Endothelial cell of umbilical vein (primary cell): ENCODE results near the gene XIAP. TPM values are rescaled to one million over a fixed set of nuclear protein-coding genes. Genes with fewer than 3 reads are reported as not detected.

ENCODE experiments used
- BruUV-seq: library from RNA; stranded (reverse); fragments of 400-500 nt; replicated peaks from 2 replicates; lab custom pipeline; 2021; lab: Mats Ljungman, UMichigan
- CTCF ChIA-PET: fragments of 300-600, 350-600 bp; sonication (Branson Sonifier 250); formaldehyde crosslinking; loops from one replicate; lab custom pipeline; 2021; ENCODE audit warnings: antibody characterized with exemption, inconsistent platforms; lab: Charles Lee
- POLR2A ChIA-PET: fragments of 300-600, 350-600 bp; sonication (Branson Sonifier 250); formaldehyde crosslinking; loops from one replicate; lab custom pipeline; 2021; ENCODE audit warnings: antibody characterized with exemption, inconsistent platforms; lab: Charles Lee
- DNase-seq: peaks from one replicate; pipeline ENCODE4 v3.0.0-alpha.2; 2011; ENCODE audit warnings: low read depth, low spot score
- FAIRE-seq: peaks from 2 replicates; lab custom pipeline; 2011; peaks lifted over from hg19 to GRCh38; lab: Jason Lieb, UNC
- H2AFZ ChIP-seq: 2 replicates; pipeline ENCODE4 v1.6.0; 2012; ENCODE audit warnings: low read depth, low read length, control low read depth, inconsistent platforms
- H3K27ac ChIP-seq: 2 replicates; pipeline ENCODE4 v1.5.1; 2011; ENCODE audit warnings: low read depth, mild to moderate bottlenecking, control low read depth, low read length, moderate library complexity; ENCODE audit not compliant: insufficient read depth
- H3K27me3 ChIP-seq, 2 experiments: 2 replicates each; pipeline versions ENCODE4 v1.6.0 to v1.6.1; 2011; ENCODE audit warnings: low read length in 2 of 2, mixed read lengths in 1 of 2; ENCODE audit not compliant: control insufficient read depth in 2 of 2, insufficient read depth in 2 of 2
- H3K36me3 ChIP-seq, 2 experiments: 2 replicates in 1 of 2; 3 replicates in 1 of 2; pipeline ENCODE4 v1.5.1; 2011; ENCODE audit warnings: low read length in 2 of 2, mild to moderate bottlenecking in 1 of 2, moderate library complexity in 1 of 2; ENCODE audit not compliant: control insufficient read depth in 2 of 2, insufficient read depth in 2 of 2; ENCODE audit errors: extremely low read depth in 1 of 2
- H3K4me1 ChIP-seq: 3 replicates; pipeline ENCODE4 v1.5.1; 2011; ENCODE audit warnings: mild to moderate bottlenecking, low read length; ENCODE audit not compliant: control insufficient read depth, insufficient read depth; ENCODE audit errors: extremely low read depth
- H3K4me2 ChIP-seq: 2 replicates; pipeline ENCODE4 v1.6.1; 2011; ENCODE audit warnings: low read length, control low read depth, mixed read lengths; ENCODE audit not compliant: insufficient read depth
- H3K4me3 ChIP-seq, 3 experiments: fragments of 200-600 bp in 1 of 3; sonication (generic), shearing (Covaris generic) in 1 of 3; replicated peaks in 1 of 3; 2 replicates each; pipeline ENCODE4 v1.5.1; 2011 to 2016; ENCODE audit warnings: control low read depth in 3 of 3, low read length in 3 of 3, mild to moderate bottlenecking in 2 of 3, inconsistent platforms in 1 of 3, low read depth in 1 of 3, moderate library complexity in 1 of 3; ENCODE audit not compliant: insufficient read depth in 1 of 3
- H3K79me2 ChIP-seq: 2 replicates; pipeline ENCODE4 v1.6.0; 2012; ENCODE audit warnings: low read length, inconsistent platforms; ENCODE audit not compliant: control insufficient read depth, insufficient read depth
- H3K9ac ChIP-seq: replicated peaks from 2 replicates; pipeline ENCODE3; 2011; ENCODE audit warnings: low read length, control low read depth; ENCODE audit not compliant: insufficient read depth; ENCODE audit errors: extremely low read depth
- H3K9me1 ChIP-seq: replicated peaks from 3 replicates; pipeline ENCODE4 v1.6.0; 2011; ENCODE audit warnings: mild to moderate bottlenecking, low read length; ENCODE audit not compliant: control insufficient read depth, insufficient read depth; ENCODE audit errors: extremely low read depth
- H3K9me3 ChIP-seq: replicated peaks from 2 replicates; pipeline ENCODE4 v1.5.1; 2012; ENCODE audit warnings: low read length, inconsistent platforms; ENCODE audit not compliant: control insufficient read depth, insufficient read depth
- H4K20me1 ChIP-seq: replicated peaks from 2 replicates; pipeline ENCODE3; 2011; ENCODE audit warnings: mild to moderate bottlenecking, low read length; ENCODE audit not compliant: control insufficient read depth, insufficient read depth; ENCODE audit errors: extremely low read depth
- CTCF ChIP-seq, 2 donors: IDR thresholded peaks; 1 replicate in 1 of 2; 2 replicates in 1 of 2; pipeline ENCODE4 v1.5.1; 2011; ENCODE audit warnings: low read length in 2 of 2, mild to moderate bottlenecking in 2 of 2, moderate library complexity in 2 of 2, control low read depth in 1 of 2, inconsistent platforms in 1 of 2, low read depth in 1 of 2; ENCODE audit not compliant: insufficient read depth in 1 of 2; ENCODE audit errors: extremely low read depth in 1 of 2
- EZH2 ChIP-seq: IDR thresholded peaks from 2 replicates; pipeline ENCODE4 v1.6.1; 2012; ENCODE audit warnings: borderline replicate concordance, low read depth, mild to moderate bottlenecking, moderate library complexity, low read length, inconsistent platforms; ENCODE audit not compliant: severe bottlenecking
- FOS ChIP-seq: IDR thresholded peaks from 2 replicates; pipeline ENCODE4 v1.6.1; 2011; ENCODE audit warnings: mild to moderate bottlenecking, low read length, moderate library complexity, borderline replicate concordance; ENCODE audit not compliant: insufficient read depth
- GATA2 ChIP-seq: IDR thresholded peaks from 2 replicates; pipeline ENCODE4 v1.7.0; 2011; ENCODE audit warnings: low read depth, mild to moderate bottlenecking, moderate library complexity, mixed read lengths, low read length; ENCODE audit not compliant: insufficient read length, insufficient read depth
- JUN ChIP-seq: IDR thresholded peaks from 2 replicates; pipeline ENCODE4 v1.6.1; 2011; ENCODE audit warnings: borderline replicate concordance, low read depth; ENCODE audit not compliant: insufficient read length, insufficient read depth
- MYC ChIP-seq: IDR thresholded peaks from one replicate; pipeline ENCODE4 v1.6.1; 2011; ENCODE audit warnings: mild to moderate bottlenecking, low read depth, low read length
- POLR2A ChIP-seq: IDR thresholded peaks from 2 replicates; pipeline ENCODE4 v1.6.1; 2012; ENCODE audit warnings: low read depth, mild to moderate bottlenecking, control low read depth, low read length
- POLR2AphosphoS5 ChIP-seq: IDR thresholded peaks from 2 replicates; pipeline ENCODE4 v1.6.1; 2012; ENCODE audit warnings: low read depth, mild to moderate bottlenecking, control low read depth, low read length, moderate library complexity; ENCODE audit not compliant: insufficient read depth
- dilution Hi-C: fragments of 300-500 bp; cut with MboI; formaldehyde crosslinking; loops from one replicate; pipeline ENCODE4 v1.15.0; 2019; ENCODE audit warnings: low sequenced_read_pairs; ENCODE audit not compliant: extremely low pct_ligation_motif_present
- intact Hi-C: fragments of 100-400 bp; cut with micrococcal nuclease; formaldehyde crosslinking; loops from one replicate; pipeline ENCODE4 v1.10.0; 2022
- polyA plus RNA-seq, 4 experiments: library from polyadenylated mRNA; depleted of rRNA in 3 of 4; stranded (reverse) in 3 of 4; unstranded in 1 of 4; fragments of >200 nt; gene quantifications; 2 replicates each; pipeline versions ENCODE4 v1.2.1 to v1.2.3, GENCODE V29; 2011 to 2012; ENCODE audit warnings: missing spikeins in 1 of 4
- total RNA-seq: library from RNA; stranded (reverse); gene quantifications from 2 replicates; pipeline ENCODE4 v1.2.3, GENCODE V29; 2021
- TF ChIP-seq, protein P1 (sequence below): IDR thresholded peaks from 2 replicates; pipeline ENCODE4 v1.6.1; 2011; ENCODE audit not compliant: insufficient read depth, insufficient read length

Gene XIAP
- total and polyA plus RNA-seq, 2 donors (not counting 3 experiments of a cell fraction or from before 2014, with no cell fraction given) = 8.1 to 38.3 TPM

DNA sequence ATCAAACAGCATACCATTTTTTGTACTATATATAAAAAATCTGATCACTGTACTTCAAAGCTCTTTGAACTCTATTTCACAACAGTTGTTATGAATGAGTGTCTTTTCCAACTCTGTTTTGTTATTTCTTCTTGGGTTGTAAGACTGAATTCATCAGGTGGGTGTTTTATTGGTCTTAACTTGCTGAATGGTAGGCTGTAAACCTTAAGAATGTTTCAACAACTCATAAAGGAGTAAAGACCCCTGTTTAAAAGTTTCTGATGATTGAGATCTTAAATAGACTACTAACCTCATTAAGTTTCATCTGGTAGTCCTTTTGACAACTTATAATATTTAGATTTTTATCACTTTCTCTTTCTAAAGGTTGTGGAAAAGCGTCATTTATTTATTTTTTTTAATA is 83.2 kb downstream of the XIAP start:
- ChIA-PET POLR2A (no interaction called here), CTCF (no interaction called here)
- H4K20me1 ChIP-seq = no peaks in the 10 kb centered on the region
- H3K9me3 ChIP-seq = no peaks in the 10 kb centered on the region
- DNase-seq (no peak), FAIRE-seq (no peak)
- intact Hi-C loops = no loop called here
- H3K27ac ChIP-seq = no peak overlapping the region
- dilution Hi-C loops = no loop called here
- no peak overlapping the region for H3K9ac ChIP-seq
- H3K36me3 ChIP-seq = no peaks in the 10 kb centered on the region
- no peak overlapping the region for H3K4me3 ChIP-seq
- no peaks in the 10 kb centered on the region for H3K27me3 ChIP-seq
- H3K4me2 ChIP-seq = no peak overlapping the region
- H3K9me1 ChIP-seq = no peaks in the 10 kb centered on the region
- H3K4me1 ChIP-seq = no peaks in the 10 kb centered on the region
- TF ChIP-seq EZH2 (no peak), JUN (no peak), POLR2AphosphoS5 (no peak), MYC (no peak), CTCF (IDR thresholded peaks at IDR 0.05; ENCODE audit: extremely low read depth in 1 of 2, insufficient read depth in 1 of 2, low read depth in 1 of 2, low read length in 2 of 2) (no peak), FOS (no peak), GATA2 (no peak), POLR2A (no peak)
- TF ChIP-seq, protein P1, sequence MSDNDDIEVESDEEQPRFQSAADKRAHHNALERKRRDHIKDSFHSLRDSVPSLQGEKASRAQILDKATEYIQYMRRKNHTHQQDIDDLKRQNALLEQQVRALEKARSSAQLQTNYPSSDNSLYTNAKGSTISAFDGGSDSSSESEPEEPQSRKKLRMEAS = no peak
- H2AFZ ChIP-seq = no peak overlapping the region
- H3K79me2 ChIP-seq = no peaks in the 10 kb centered on the region
- no TSS peak for BruUV-seq
